Astrocyte (in vitro differentiated cells and primary cell): Measurements from ENCODE around the gene MYT1. TPM values are rescaled to one million over a fixed set of nuclear protein-coding genes. Genes with fewer than 3 reads are reported as not detected.

ENCODE experiments used
- DNase-seq: peaks from one replicate; pipeline ENCODE4 v3.0.0-alpha.2; 2010; ENCODE audit warnings: low read depth
- FAIRE-seq: peaks from 2 replicates; lab custom pipeline; 2011; peaks lifted over from hg19 to GRCh38; lab: Jason Lieb, UNC
- H2AFZ ChIP-seq: 2 replicates; pipeline ENCODE4 v1.6.0; 2012; ENCODE audit warnings: low read depth, low read length, inconsistent platforms
- H3K27ac ChIP-seq: 2 replicates; pipeline ENCODE4 v1.5.1; 2011; ENCODE audit warnings: low read depth, low read length, inconsistent platforms
- H3K27me3 ChIP-seq: 2 replicates; pipeline ENCODE4 v1.6.0; 2011; ENCODE audit warnings: low read length, inconsistent platforms; ENCODE audit not compliant: insufficient read depth
- H3K36me3 ChIP-seq: 2 replicates; pipeline ENCODE4 v1.5.1; 2011; ENCODE audit warnings: low read length, inconsistent platforms; ENCODE audit not compliant: insufficient read depth
- H3K4me1 ChIP-seq: 2 replicates; pipeline ENCODE4 v1.5.1; 2011; ENCODE audit warnings: low read length, inconsistent platforms; ENCODE audit not compliant: insufficient read depth
- H3K4me2 ChIP-seq: 2 replicates; pipeline ENCODE4 v1.6.0; 2012; ENCODE audit warnings: low read length, inconsistent platforms
- H3K4me3 ChIP-seq: 2 replicates; pipeline ENCODE4 v1.5.1; 2011; ENCODE audit warnings: low read depth, mild to moderate bottlenecking, low read length, inconsistent platforms; ENCODE audit not compliant: insufficient read depth
- H3K79me2 ChIP-seq: 2 replicates; pipeline ENCODE4 v1.6.0; 2012; ENCODE audit warnings: mild to moderate bottlenecking, low read length, inconsistent platforms; ENCODE audit not compliant: insufficient read depth
- H3K9ac ChIP-seq: 2 replicates; pipeline ENCODE4 v1.6.0; 2012; ENCODE audit warnings: mild to moderate bottlenecking, low read length, inconsistent platforms
- H3K9me3 ChIP-seq: 2 replicates; pipeline ENCODE4 v1.5.1; 2012; ENCODE audit warnings: low read depth, mild to moderate bottlenecking, low read length, inconsistent platforms; ENCODE audit not compliant: insufficient read depth
- H4K20me1 ChIP-seq: 2 replicates; pipeline ENCODE4 v1.6.0; 2012; ENCODE audit warnings: low read length, inconsistent platforms; ENCODE audit not compliant: insufficient read depth
- H3K27ac Mint-ChIP-seq: one replicate; pipeline ENCODE4 v1.8.0; 2021; ENCODE audit warnings: mild to moderate bottlenecking, mixed read lengths; ENCODE audit not compliant: unreplicated experiment
- H3K27me3 Mint-ChIP-seq: one replicate; pipeline ENCODE4 v1.8.0; 2021; ENCODE audit warnings: low read depth, mixed read lengths; ENCODE audit not compliant: unreplicated experiment
- H3K36me3 Mint-ChIP-seq: one replicate; pipeline ENCODE4 v1.8.0; 2021; ENCODE audit warnings: low read depth, mixed read lengths; ENCODE audit not compliant: unreplicated experiment
- H3K4me1 Mint-ChIP-seq: one replicate; pipeline ENCODE4 v1.8.0; 2021; ENCODE audit warnings: low read depth, mixed read lengths; ENCODE audit not compliant: unreplicated experiment
- H3K4me3 Mint-ChIP-seq: one replicate; pipeline ENCODE4 v1.8.0; 2021; ENCODE audit warnings: mild to moderate bottlenecking, moderate library complexity, mixed read lengths; ENCODE audit not compliant: unreplicated experiment
- H3K9me3 Mint-ChIP-seq: one replicate; pipeline ENCODE4 v1.8.0; 2021; ENCODE audit warnings: mild to moderate bottlenecking, mixed read lengths; ENCODE audit not compliant: unreplicated experiment
- CTCF ChIP-seq: IDR thresholded peaks from 2 replicates; pipeline ENCODE4 v1.5.1; 2011; ENCODE audit warnings: low read depth, mild to moderate bottlenecking, inconsistent platforms, low read length, moderate library complexity; ENCODE audit not compliant: insufficient read depth
- EZH2 ChIP-seq: IDR thresholded peaks from 2 replicates; pipeline ENCODE4 v1.6.1; 2012; ENCODE audit warnings: mild to moderate bottlenecking, low read length, inconsistent platforms; ENCODE audit not compliant: insufficient read depth
- total RNA-seq: library from RNA; stranded (reverse); gene quantifications from 2 replicates; pipeline ENCODE4 v1.2.1, GENCODE V29; 2021

Gene MYT1
- total RNA-seq, 1 donor from 2014 or later: not detected

GRCh38 chr20:64146301-64146935 is 17.8 kb upstream of the MYT1 start:
- no peaks in the 10 kb centered on the region for H4K20me1 ChIP-seq
- H3K9me3 ChIP-seq: peaks cover 6% of the 10 kb centered on the region
- no peaks in the 10 kb centered on the region for H3K4me1 Mint-ChIP-seq
- no peaks in the 10 kb centered on the region for H3K79me2 ChIP-seq
- no peak overlapping the region for H3K27ac ChIP-seq
- no peak overlapping the region for H3K9ac ChIP-seq
- H3K4me3 ChIP-seq: no peak overlapping the region
- no peak for TF ChIP-seq EZH2
- TF ChIP-seq CTCF: no peak
- FAIRE-seq (no peak), DNase-seq (no peak)
- peaks cover 4% of the 10 kb centered on the region for H3K27me3 ChIP-seq
- H3K36me3 ChIP-seq: no peaks in the 10 kb centered on the region
- no peak overlapping the region for H2AFZ ChIP-seq
- peaks cover 2% of the 10 kb centered on the region for H3K36me3 Mint-ChIP-seq
- H3K4me1 ChIP-seq: no peaks in the 10 kb centered on the region
- no peak overlapping the region for H3K4me2 ChIP-seq
- H3K27ac Mint-ChIP-seq: no peak overlapping the region
- peaks cover 18% of the 10 kb centered on the region for H3K9me3 Mint-ChIP-seq
- peaks cover 26% of the 10 kb centered on the region for H3K27me3 Mint-ChIP-seq
- H3K4me3 Mint-ChIP-seq: no peak overlapping the region

- Histone ChIP-seq H3K27me3 (peaks cover 4% of the 10 kb centered on the region), H3K36me3 (no peaks in the 10 kb centered on the region), H3K4me3 (no peak overlapping the region), H3K9me3 (peaks cover 6% of the 10 kb centered on the region), H3K9ac (no peak overlapping the region), H3K79me2 (no peaks in the 10 kb centered on the region), H4K20me1 (no peaks in the 10 kb centered on the region), H3K4me2 (no peak overlapping the region), H2AFZ (no peak overlapping the region), H3K27ac (no peak overlapping the region), H3K4me1 (peaks cover 4% of the 10 kb centered on the region)
- TF ChIP-seq EZH2 (no peak), CTCF (no peak)
- DNase-seq (no peak), FAIRE-seq (no peak)
- Mint-ChIP-seq H3K9me3 (peaks cover 18% of the 10 kb centered on the region), H3K4me1 (peaks cover 2% of the 10 kb centered on the region), H3K4me3 (no peak overlapping the region), H3K27ac (no peak overlapping the region), H3K36me3 (peaks cover 2% of the 10 kb centered on the region), H3K27me3 (peaks cover 27% of the 10 kb centered on the region)
Measured at GRCh38 chr20:64146936-64147477, 17.2 kb upstream of the MYT1 start.

GRCh38 chr20:64148581-64148980 is 15.7 kb upstream of the MYT1 start:
- no peak overlapping the region for H2AFZ ChIP-seq
- Mint-ChIP-seq H3K4me1 (peaks cover 5% of the 10 kb centered on the region), H3K36me3 (peaks cover 2% of the 10 kb centered on the region), H3K9me3 (peaks cover 18% of the 10 kb centered on the region), H3K4me3 (no peak overlapping the region), H3K27ac (no peak overlapping the region), H3K27me3 (peaks cover 18% of the 10 kb centered on the region)
- no peak for TF ChIP-seq CTCF
- no peak for TF ChIP-seq EZH2
- FAIRE-seq (no peak), DNase-seq (no peak)
- no peaks in the 10 kb centered on the region for H4K20me1 ChIP-seq
- no peaks in the 10 kb centered on the region for H3K79me2 ChIP-seq
- peaks cover 6% of the 10 kb centered on the region for H3K9me3 ChIP-seq
- H3K4me1 ChIP-seq: peaks cover 4% of the 10 kb centered on the region
- no peaks in the 10 kb centered on the region for H3K36me3 ChIP-seq
- H3K4me2 ChIP-seq: no peak overlapping the region
- H3K4me3 ChIP-seq: no peak overlapping the region
- H3K27ac ChIP-seq: no peak overlapping the region
- H3K27me3 ChIP-seq: no peaks in the 10 kb centered on the region
- H3K9ac ChIP-seq: no peak overlapping the region
